K562 (cell line): ENCODE data around the gene ACSBG1. TPM values are rescaled to one million over a fixed set of nuclear protein-coding genes. Genes with fewer than 3 reads are reported as not detected.
A peak's percentile ranks its signal among the peaks of the same experiment; 100 is the strongest.

ENCODE experiments used
- ARHGAP35 ChIP-seq: fragments of 450-650 bp; IDR thresholded peaks from 2 replicates; pipeline ENCODE4 v1.6.1; 2018; ENCODE audit not compliant: partially characterized antibody
- ATF1 ChIP-seq, 2 experiments: fragments of 450-650 bp in 1 of 2; IDR thresholded peaks; 2 replicates each; pipeline ENCODE4 v1.6.1; 2016; ENCODE audit warnings: missing compliant biosample characterization in 1 of 2, missing genetic modification characterization in 1 of 2
- CAMTA2 ChIP-seq: fragments of 250-450 bp; sonication (Bioruptor Pico); conservative IDR thresholded peaks from 2 replicates; pipeline ENCODE4 v1.5.1; 2022
- CBFB ChIP-seq: sonication (generic); formaldehyde crosslinking; IDR thresholded peaks from 2 replicates; pipeline ENCODE4 v1.4.0; 2020; ENCODE audit warnings: mild to moderate bottlenecking, missing genetic modification reagents
- CBX8 ChIP-seq: fragments of 200-600 bp; sonication (generic); IDR thresholded peaks from 2 replicates; pipeline ENCODE4 v1.6.1; 2012; ENCODE audit warnings: borderline replicate concordance, mixed run types, low read depth, mild to moderate bottlenecking, moderate library complexity, mixed read lengths, low read length, control low read depth, inconsistent platforms; ENCODE audit not compliant: poor library complexity, severe bottlenecking; ENCODE audit errors: extremely low read depth
- E2F5 ChIP-seq: sonication (generic); formaldehyde crosslinking; IDR thresholded peaks from 2 replicates; pipeline ENCODE4 v1.8.0; 2022; ENCODE audit warnings: mild to moderate bottlenecking, missing genetic modification reagents
- ETS1 ChIP-seq: conservative IDR thresholded peaks from 2 replicates; pipeline ENCODE4 v1.6.1; 2011; ENCODE audit warnings: low read depth, mild to moderate bottlenecking, low read length; ENCODE audit not compliant: control insufficient read depth
- FOXP4 ChIP-seq: sonication (generic); formaldehyde crosslinking; IDR thresholded peaks from 2 replicates; pipeline ENCODE4 v1.8.0; 2022; ENCODE audit warnings: mild to moderate bottlenecking, missing genetic modification reagents, borderline replicate concordance
- HDAC8 ChIP-seq: fragments of 450-650 bp; IDR thresholded peaks from 2 replicates; pipeline ENCODE4 v1.6.1; 2016; ENCODE audit warnings: mild to moderate bottlenecking, missing genetic modification characterization, moderate library complexity, missing compliant biosample characterization
- HOXB6 ChIP-seq: fragments of 250-450 bp; sonication (Bioruptor Pico); IDR thresholded peaks from 2 replicates; pipeline ENCODE4 v1.5.1; 2022; ENCODE audit warnings: mild to moderate bottlenecking, borderline replicate concordance
- NCOR1 ChIP-seq: fragments of 450-650 bp; IDR thresholded peaks from 2 replicates; pipeline ENCODE4 v1.6.1; 2016; ENCODE audit warnings: mild to moderate bottlenecking, moderate library complexity
- PHF20 ChIP-seq: fragments of 450-650 bp; IDR thresholded peaks from 2 replicates; pipeline ENCODE4 v1.6.1; 2018; ENCODE audit not compliant: partially characterized antibody
- SMAD4 ChIP-seq: fragments of 250-450 bp; sonication (Bioruptor Pico); conservative IDR thresholded peaks from 2 replicates; pipeline ENCODE4 v1.8.0; 2021; ENCODE audit warnings: inconsistent platforms, mild to moderate bottlenecking, moderate library complexity
- SMARCC2 ChIP-seq: fragments of 450-650 bp; IDR thresholded peaks from 2 replicates; pipeline ENCODE4 v1.6.1; 2017; ENCODE audit warnings: antibody characterized with exemption, moderate library complexity, mild to moderate bottlenecking, low read depth
- STAT5B ChIP-seq: fragments of 250-450 bp; sonication (Bioruptor Pico); IDR thresholded peaks from 2 replicates; pipeline ENCODE4 v1.8.0; 2021; ENCODE audit warnings: mild to moderate bottlenecking, inconsistent platforms
- TARDBP ChIP-seq: fragments of 450-650 bp; IDR thresholded peaks from 2 replicates; pipeline ENCODE4 v1.6.1; 2016
- TCFL5 ChIP-seq: fragments of 250-450 bp; sonication (Bioruptor Pico); conservative IDR thresholded peaks from 2 replicates; pipeline ENCODE4 v1.6.1; 2021; ENCODE audit warnings: mild to moderate bottlenecking, moderate library complexity, matching md5 sums
- TGIF2 ChIP-seq: sonication (generic); formaldehyde crosslinking; IDR thresholded peaks from 2 replicates; pipeline ENCODE4 v1.8.1; 2022; ENCODE audit warnings: mild to moderate bottlenecking, missing genetic modification reagents, moderate library complexity
- VEZF1 ChIP-seq: fragments of 200-800 bp; sonication (Bioruptor generic); IDR thresholded peaks from 2 replicates; pipeline ENCODE4 v1.6.1; 2017; ENCODE audit warnings: missing genetic modification characterization, missing compliant biosample characterization
- ZNF12 ChIP-seq: sonication (generic); formaldehyde crosslinking; IDR thresholded peaks from 2 replicates; pipeline ENCODE4 v1.4.0; 2020; ENCODE audit warnings: mild to moderate bottlenecking, missing genetic modification reagents
- ZNF76 ChIP-seq: fragments of 250-450 bp; sonication (Bioruptor Pico); IDR thresholded peaks from 2 replicates; pipeline ENCODE4 v1.4.0; 2020; ENCODE audit warnings: mild to moderate bottlenecking, moderate library complexity, borderline replicate concordance
- polyA plus RNA-seq, 8 experiments: library from polyadenylated mRNA; depleted of rRNA in 4 of 8; stranded (reverse) in 5 of 8; unstranded in 3 of 8; fragments of >200 nt; fragmentation: Nextera tagmentation in 2 of 8; fragmentation: Illumina TruSeq in 1 of 8; extraction: Ambion mirVana in 2 of 8; extraction: Trizol in 1 of 8; gene quantifications; 2 replicates each; pipeline versions ENCODE4 v1.2.1 to v1.2.3, GENCODE V29; 2011 to 2014; ENCODE audit warnings: inconsistent platforms in 1 of 8, missing spikeins in 1 of 8
- total RNA-seq, 7 experiments: library from RNA; depleted of rRNA in 6 of 7; stranded (reverse); fragments of >200 nt in 6 of 7; fragmentation: Illumina TruSeq in 2 of 7; extraction: Trizol in 2 of 7; gene quantifications; 2 replicates each; pipeline versions ENCODE4 v1.2.1 to v1.2.3, GENCODE V29; 2011 to 2021; ENCODE audit warnings: low replicate concordance in 1 of 7

ACSBG1 gene
- total and polyA plus RNA-seq, 9 of the 15 experiments (the other 6 are each of a cell fraction or from before 2014, with no cell fraction given): 0.36 to 6.4 (median 2.5) TPM

- peak; percentile 88 for TF ChIP-seq VEZF1 (CRISPR knock-in tag)
- TF ChIP-seq E2F5 (CRISPR knock-in tag): 0 out of 2 replicates have a peak, but pooled peaks have one; percentile 25
- peak; percentile 22; the same call in 1 of the 2 replicates for TF ChIP-seq SMARCC2
- TF ChIP-seq ZNF12 (CRISPR knock-in tag): no peak
- TF ChIP-seq PHF20: peak; percentile 77
- no peak for TF ChIP-seq CBX8
- no peak for TF ChIP-seq ATF1 (CRISPR knock-in tag; IDR thresholded peaks at IDR 0.05)
- peak; percentile 50 for TF ChIP-seq ATF1 (tag; IDR thresholded peaks at IDR 0.05)
- TF ChIP-seq TCFL5 (CRISPR knock-in tag): no peak
- TF ChIP-seq ARHGAP35: no peak
- TF ChIP-seq SMAD4 (CRISPR knock-in tag): peak; percentile 66
- TF ChIP-seq STAT5B (CRISPR knock-in tag): no peak
- no peak for TF ChIP-seq TARDBP
- no peak; the same call in 1 of the 2 replicates for TF ChIP-seq FOXP4 (CRISPR knock-in tag)
- TF ChIP-seq ETS1: no peak; the same call in 1 of the 2 replicates
- no peak for TF ChIP-seq CAMTA2 (CRISPR knock-in tag)
- no peak for TF ChIP-seq HOXB6 (CRISPR knock-in tag)
- TF ChIP-seq NCOR1: no peak
- 0 out of 2 replicates have a peak, but pooled peaks have one; percentile 39 for TF ChIP-seq TGIF2
- TF ChIP-seq CBFB: no peak
- no peak for TF ChIP-seq ZNF76 (CRISPR knock-in tag)
- TF ChIP-seq HDAC8 (tag): no peak
Measured at GRCh38 chr15:78131295-78132061, 102.9 kb downstream of the ACSBG1 start, which contains the start of gene CIB2 (continued).
